ENCODE data around the gene CCT8L2. TPM values are rescaled to one million over a fixed set of nuclear protein-coding genes. Genes with fewer than 3 reads are reported as not detected.
"Not testable (repeated sequence)": the region's sequence is repeated elsewhere in the genome, so short reads cannot be mapped to it uniquely, and the experiment has no call there.

Gene CCT8L2
- total RNA-seq, 2 donors from 2014 or later: not detected

GRCh38 chr22:16562711-16563554, 29.7 kb downstream of the CCT8L2 start:
- TF ChIP-seq CTCF (IDR thresholded peaks at IDR 0.05): no peak
- Histone ChIP-seq H3K36me3 (no peaks in the 10 kb centered on the region), H3K27ac (no peak overlapping the region), H3K4me3 (no peak overlapping the region), H3K4me1 (no peaks in the 10 kb centered on the region), H3K9ac (ENCODE audit: low read depth in 2 of 2, low read length in 2 of 2) (no peak overlapping the region), H3K27me3 (no peaks in the 10 kb centered on the region), H3K9me3 (no peaks in the 10 kb centered on the region)
- intact Hi-C loops (cut with DNase I): no loop called here
- no peak for DNase-seq

- H3K9ac ChIP-seq (ENCODE audit: low read depth in 2 of 2, low read length in 2 of 2); DNase-seq; H3K27ac ChIP-seq; H3K4me1 ChIP-seq; intact Hi-C loops (cut with DNase I); H3K36me3 ChIP-seq; H3K27me3 ChIP-seq; H3K9me3 ChIP-seq; H3K4me3 ChIP-seq: not testable (repeated sequence)
Measured at GRCh38 chr22:16561093-16561658, 31.4 kb downstream of the CCT8L2 start.

- H3K9ac ChIP-seq (ENCODE audit: low read depth in 2 of 2, low read length in 2 of 2); H3K4me3 ChIP-seq; intact Hi-C loops (cut with DNase I); H3K27ac ChIP-seq; H3K27me3 ChIP-seq; H3K36me3 ChIP-seq; DNase-seq; H3K9me3 ChIP-seq; H3K4me1 ChIP-seq: not testable (repeated sequence)
Measured at GRCh38 chr22:16560651-16561050, 32.0 kb downstream of the CCT8L2 start.

GRCh38 chr22:16559996-16560395, 32.6 kb downstream of the CCT8L2 start:
- intact Hi-C loops (cut with DNase I); H3K27me3 ChIP-seq; H3K9ac ChIP-seq (ENCODE audit: low read depth in 2 of 2, low read length in 2 of 2); H3K9me3 ChIP-seq; H3K4me1 ChIP-seq; H3K4me3 ChIP-seq; H3K36me3 ChIP-seq; DNase-seq; H3K27ac ChIP-seq: not testable (repeated sequence)

- TF ChIP-seq CTCF (IDR thresholded peaks at IDR 0.05): no peak
- Histone ChIP-seq H3K4me3 (no peak overlapping the region), H3K36me3 (no peaks in the 10 kb centered on the region), H3K27me3 (no peaks in the 10 kb centered on the region), H3K27ac (no peak overlapping the region), H3K4me1 (no peaks in the 10 kb centered on the region), H3K9ac (ENCODE audit: low read depth in 2 of 2, low read length in 2 of 2) (no peak overlapping the region), H3K9me3 (no peaks in the 10 kb centered on the region)
- no peak for DNase-seq
- intact Hi-C loops (cut with DNase I): no loop called here
Measured at GRCh38 chr22:16559056-16559955, 33.3 kb downstream of the CCT8L2 start.

- intact Hi-C loops (cut with DNase I); H3K4me3 ChIP-seq; H3K9ac ChIP-seq (ENCODE audit: low read depth in 2 of 2, low read length in 2 of 2); H3K9me3 ChIP-seq; DNase-seq; H3K27me3 ChIP-seq; H3K4me1 ChIP-seq; H3K27ac ChIP-seq; H3K36me3 ChIP-seq: not testable (repeated sequence)
Measured at GRCh38 chr22:16558376-16558945, 34.1 kb downstream of the CCT8L2 start.

- H3K4me3 ChIP-seq; H3K36me3 ChIP-seq; H3K9me3 ChIP-seq; intact Hi-C loops (cut with DNase I); DNase-seq; H3K27me3 ChIP-seq; H3K4me1 ChIP-seq; H3K9ac ChIP-seq (ENCODE audit: low read depth in 2 of 2, low read length in 2 of 2); H3K27ac ChIP-seq: not testable (repeated sequence)
Measured at GRCh38 chr22:16557511-16557910, 35.1 kb downstream of the CCT8L2 start.

GRCh38 chr22:16555077-16555994, 37.3 kb downstream of the CCT8L2 start:
- H3K36me3 ChIP-seq; H3K27ac ChIP-seq; H3K4me3 ChIP-seq; intact Hi-C loops (cut with DNase I); H3K27me3 ChIP-seq; H3K4me1 ChIP-seq; H3K9me3 ChIP-seq; DNase-seq; H3K9ac ChIP-seq (ENCODE audit: low read depth in 2 of 2, low read length in 2 of 2): not testable (repeated sequence)

- intact Hi-C loops (cut with DNase I); H3K9ac ChIP-seq (ENCODE audit: low read depth in 2 of 2, low read length in 2 of 2); H3K4me1 ChIP-seq; DNase-seq; H3K9me3 ChIP-seq; H3K4me3 ChIP-seq; H3K27ac ChIP-seq; H3K27me3 ChIP-seq; H3K36me3 ChIP-seq: not testable (repeated sequence)
Measured at GRCh38 chr22:16543310-16543709, 49.3 kb downstream of the CCT8L2 start.

All from colonic mucosa (tissue), 4 donors.